BLaER1 treated with 17β-estradiol and CSF1 and Interleukin-3, amounts not matched to agents 10 nM and 100 nM (cell line): ENCODE data around the gene SELPLG.
"Not testable (repeated sequence)": the region's sequence is repeated elsewhere in the genome, so short reads cannot be mapped to it uniquely, and the experiment has no call there.

Source experiments
- H3K27ac ChIP-seq, 11 experiments: shearing (Covaris generic); formaldehyde crosslinking; 2 replicates each; pipeline ENCODE4 v1.8.1; 2022
- H3K27me3 ChIP-seq, 11 experiments: shearing (Covaris generic); formaldehyde crosslinking; 2 replicates each; pipeline ENCODE4 v1.8.1; 2022
- H3K36me3 ChIP-seq, 11 experiments: shearing (Covaris generic); formaldehyde crosslinking; 2 replicates each; pipeline ENCODE4 v1.8.1; 2022
- H3K4me1 ChIP-seq, 10 experiments: shearing (Covaris generic); formaldehyde crosslinking; 2 replicates each; pipeline ENCODE4 v1.8.1; 2022
- H3K4me2 ChIP-seq, 11 experiments: shearing (Covaris generic); formaldehyde crosslinking; 2 replicates each; pipeline ENCODE4 v1.8.1; 2022
- H3K4me3 ChIP-seq, 10 experiments: shearing (Covaris generic); formaldehyde crosslinking; 2 replicates each; pipeline ENCODE4 v1.8.1; 2022
- H3K9ac ChIP-seq, 11 experiments: shearing (Covaris generic); formaldehyde crosslinking; 2 replicates each; pipeline ENCODE4 v1.8.1; 2022
- H3K9me3 ChIP-seq, 11 experiments: shearing (Covaris generic); formaldehyde crosslinking; replicated peaks in 1 of 11; 2 replicates each; pipeline ENCODE4 v1.8.1; 2022
- H4K20me1 ChIP-seq, 11 experiments: shearing (Covaris generic); formaldehyde crosslinking; 2 replicates each; pipeline ENCODE4 v1.8.1; 2022
- Cebpa-rat ChIP-seq, 11 experiments: shearing (Covaris generic); IDR thresholded peaks; 2 replicates each; pipeline ENCODE4 v1.8.1; 2022

Gene SELPLG

GRCh38 chr12:108638141-108638827 lies 4.6 kb upstream of the SELPLG start:
- H3K4me2 ChIP-seq, result peak overlapping the region; percentile 81 to 97 (median 93)
- peak overlapping the region; percentile 62 to 86 (median 75) for H3K9ac ChIP-seq
- H3K27ac ChIP-seq, result peak overlapping the region; percentile 74 to 96 (median 89)
- 0 out of 22 replicates have a peak, but pooled peaks cover 0 to 7% (median 0%) of the 10 kb centered on the region in 11 experiments for H4K20me1 ChIP-seq
- no peak for TF ChIP-seq Cebpa-rat (IDR thresholded peaks at IDR 0.05)
- H3K36me3 ChIP-seq, result no peaks in the 10 kb centered on the region
- peak overlapping the region; percentile 20 to 50 (median 32); a peak in 17 of 20 replicates for H3K4me3 ChIP-seq
- H3K27me3 ChIP-seq, result no peaks in the 10 kb centered on the region
- H3K4me1 ChIP-seq, result peaks cover 96 to 100% (median 100%) of the 10 kb centered on the region in 10 experiments
- H3K9me3 ChIP-seq, result no peaks in the 10 kb centered on the region

GRCh38 chr12:108637222-108637971 lies 3.7 kb upstream of the SELPLG start:
- Histone ChIP-seq H4K20me1 (0 out of 22 replicates have a peak, but pooled peaks cover 0 to 7% (median 0%) of the 10 kb centered on the region in 11 experiments), H3K36me3 (no peaks in the 10 kb centered on the region), H3K4me1 (peaks cover 97 to 100% (median 100%) of the 10 kb centered on the region in 10 experiments), H3K4me2 (peak overlapping the region; percentile 81 to 97 (median 93)), H3K27ac (peak overlapping the region; percentile 74 to 96 (median 89)), H3K27me3 (no peaks in the 10 kb centered on the region), H3K4me3 (peak overlapping the region in 9 of 10 experiments; percentile 20 to 50 (median 32); a peak in 13 of 20 replicates), H3K9me3 (no peaks in the 10 kb centered on the region), H3K9ac (peak overlapping the region; percentile 62 to 86 (median 75); a peak in 21 of 22 replicates)
- no peak for TF ChIP-seq Cebpa-rat (IDR thresholded peaks at IDR 0.05)

GRCh38 chr12:108635997-108636808 lies 2.5 kb upstream of the SELPLG start:
- H3K4me3 ChIP-seq, result peak overlapping the region in 7 of 10 experiments; percentile 4 to 57 (median 22); a peak in 8 of 20 replicates
- H3K9ac ChIP-seq, result peak overlapping the region; percentile 70 to 87 (median 78); a peak in 20 of 22 replicates
- peak overlapping the region; percentile 81 to 97 (median 93) for H3K4me2 ChIP-seq

GRCh38 chr12:108635201-108635996 lies 1.7 kb upstream of the SELPLG start:
- Histone ChIP-seq H3K4me1 (peaks cover 94 to 100% (median 99%) of the 10 kb centered on the region in 10 experiments), H3K9ac (peak overlapping the region; percentile 70 to 87 (median 78); a peak in 21 of 22 replicates), H3K27ac (peak overlapping the region; percentile 79 to 96 (median 92)), H3K36me3 (no peaks in the 10 kb centered on the region; a peak in 1 of 22 replicates), H3K4me2 (peak overlapping the region; percentile 81 to 97 (median 93)), H3K27me3 (no peaks in the 10 kb centered on the region), H4K20me1 (no peaks in the 10 kb centered on the region), H3K4me3 (peak overlapping the region in 9 of 10 experiments; percentile 6 to 57 (median 22); a peak in 12 of 20 replicates), H3K9me3 (peaks cover 0 to 13% (median 7%) of the 10 kb centered on the region in 11 experiments; a peak in 12 of 22 replicates)
- TF ChIP-seq Cebpa-rat (IDR thresholded peaks at IDR 0.05), result peak in 6 of 11 experiments; percentile 69 to 93 (median 80); a peak in 12 of 22 replicates

More at GRCh38 chr12:108635997-108636808, 2.5 kb upstream of the SELPLG start:
- peaks cover 0 to 8% (median 4%) of the 10 kb centered on the region in 11 experiments; a peak in 12 of 22 replicates for H3K9me3 ChIP-seq
- no peaks in the 10 kb centered on the region for H4K20me1 ChIP-seq
- no peaks in the 10 kb centered on the region for H3K27me3 ChIP-seq
- TF ChIP-seq Cebpa-rat (IDR thresholded peaks at IDR 0.05), result no peak
- H3K4me1 ChIP-seq, result peaks cover 96 to 100% (median 99%) of the 10 kb centered on the region in 10 experiments
- H3K36me3 ChIP-seq, result no peaks in the 10 kb centered on the region
- peak overlapping the region; percentile 79 to 96 (median 92); a peak in 21 of 22 replicates for H3K27ac ChIP-seq

- Histone ChIP-seq H3K4me2 (peak overlapping the region; percentile 81 to 97 (median 93)), H3K27me3 (no peaks in the 10 kb centered on the region), H3K9ac (peak overlapping the region; percentile 70 to 87 (median 78)), H3K36me3 (no peaks in the 10 kb centered on the region; a peak in 1 of 22 replicates), H3K4me3 (peak overlapping the region in 8 of 10 experiments; percentile 6 to 57 (median 24); a peak in 9 of 20 replicates), H4K20me1 (no peaks in the 10 kb centered on the region), H3K9me3 (peaks cover 0 to 13% (median 7%) of the 10 kb centered on the region in 11 experiments; a peak in 12 of 22 replicates), H3K27ac (peak overlapping the region; percentile 79 to 96 (median 92)), H3K4me1 (peaks cover 93 to 100% (median 100%) of the 10 kb centered on the region in 10 experiments)
- TF ChIP-seq Cebpa-rat (IDR thresholded peaks at IDR 0.05), result no peak
Observed at GRCh38 chr12:108634341-108634751, 652 bp upstream of the SELPLG start.

GRCh38 chr12:108633081-108633533 lies 587 bp downstream of the SELPLG start:
- Histone ChIP-seq H3K36me3 (no peaks in the 10 kb centered on the region; a peak in 1 of 22 replicates), H3K27ac (peak overlapping the region; percentile 79 to 96 (median 92)), H3K4me2 (peak overlapping the region; percentile 81 to 97 (median 93)), H3K27me3 (no peaks in the 10 kb centered on the region), H3K4me3 (peak overlapping the region in 6 of 10 experiments; percentile 24 to 51 (median 42); a peak in 12 of 20 replicates), H4K20me1 (no peaks in the 10 kb centered on the region), H3K4me1 (peaks cover 91 to 100% (median 100%) of the 10 kb centered on the region in 10 experiments), H3K9ac (peak overlapping the region; percentile 45 to 87 (median 78)), H3K9me3 (peaks cover 0 to 13% (median 7%) of the 10 kb centered on the region in 11 experiments; a peak in 12 of 22 replicates)
- TF ChIP-seq Cebpa-rat (IDR thresholded peaks at IDR 0.05), result no peak

GRCh38 chr12:108631261-108631660 lies 2.4 kb downstream of the SELPLG start:
- peaks cover 79 to 100% (median 94%) of the 10 kb centered on the region in 10 experiments for H3K4me1 ChIP-seq
- not testable (repeated sequence) for H3K27me3 ChIP-seq, H3K36me3 ChIP-seq, H4K20me1 ChIP-seq
- H3K27ac ChIP-seq, result peak overlapping the region in 7 of 11 experiments; percentile 91 to 96 (median 95); a peak in 11 of 22 replicates
- peaks cover 0 to 13% (median 7%) of the 10 kb centered on the region in 11 experiments; a peak in 12 of 22 replicates for H3K9me3 ChIP-seq
- H3K9ac ChIP-seq, result peak overlapping the region in 3 of 11 experiments; percentile 80 to 86 (median 82); a peak in 3 of 22 replicates
- peak overlapping the region in 10 of 11 experiments; percentile 76 to 97 (median 94); a peak in 17 of 22 replicates for H3K4me2 ChIP-seq
- peak overlapping the region in 3 of 10 experiments; percentile 38 to 46 (median 45); a peak in 2 of 20 replicates for H3K4me3 ChIP-seq
